ENCODE results near the gene HOXD10.

HOXD10 gene

DNA sequence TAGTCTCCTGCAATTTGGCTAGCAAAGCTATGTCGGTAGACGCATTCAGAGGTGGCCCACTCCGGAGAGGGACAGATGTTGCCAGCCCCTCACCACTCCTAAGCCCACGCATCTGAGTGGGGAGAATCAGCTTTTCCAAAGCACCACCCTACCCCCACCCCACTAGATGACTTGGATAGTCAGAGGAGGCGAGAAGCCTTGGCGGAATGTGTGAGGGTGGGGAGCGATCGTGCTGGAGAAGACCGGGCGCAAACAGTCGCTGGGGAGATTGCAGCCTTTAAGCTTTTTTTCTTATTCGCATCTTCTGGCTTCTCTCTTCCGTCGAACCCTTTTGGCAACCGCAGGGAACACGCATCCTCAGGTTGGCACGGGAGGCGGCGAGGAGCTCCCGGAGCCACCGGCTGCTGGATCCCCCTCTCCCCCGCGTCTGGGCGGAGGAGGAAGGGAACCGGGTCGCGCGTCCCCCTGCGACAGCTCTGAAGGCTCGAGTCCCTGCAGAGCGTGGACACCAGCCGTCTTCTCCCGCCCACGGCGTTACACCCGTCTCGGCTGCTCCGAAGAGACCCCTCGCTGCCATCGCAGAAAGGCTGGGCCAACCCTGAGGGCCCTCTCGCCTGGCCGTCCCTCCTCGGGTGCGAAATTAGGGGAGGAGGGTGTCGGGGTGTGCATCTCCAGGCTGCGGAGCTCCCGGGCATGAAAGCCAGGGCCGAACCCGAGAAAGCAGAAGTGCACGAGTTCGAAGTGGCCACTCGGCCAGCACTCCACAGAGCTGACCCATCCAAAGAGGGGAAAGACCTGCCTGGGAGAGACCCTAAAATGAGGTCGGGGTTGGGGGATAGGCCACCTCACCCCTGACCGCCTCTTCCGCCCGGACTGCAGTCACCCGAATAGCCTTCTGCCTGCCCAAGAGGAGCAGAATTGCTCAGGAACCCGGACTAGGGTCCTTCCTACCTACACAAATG is 45.0 kb upstream of the HOXD10 start:
- Histone ChIP-seq H3K9ac (ENCODE audit: low read length) (no peak overlapping the region), H3K9me3 (ENCODE audit: control insufficient read depth, low read length) (peaks cover 2% of the 10 kb centered on the region), H3K4ac (ENCODE audit: low read depth in 1 of 2, low read length in 2 of 2) (no peak overlapping the region), H3K4me3 (ENCODE audit: insufficient read depth in 1 of 2, low read depth in 1 of 2, low read length in 2 of 2) (no peak overlapping the region), H3K27me3 (ENCODE audit: control insufficient read depth in 1 of 2, insufficient read depth in 1 of 2, low read length in 2 of 2) (peaks cover 100% of the 10 kb centered on the region in 2 experiments), H3K4me1 (ENCODE audit: control insufficient read depth, insufficient read depth, low read depth, low read length) (peaks cover 17% of the 10 kb centered on the region), H4K91ac (ENCODE audit: low read length) (no peak overlapping the region), H2BK12ac (ENCODE audit: low read length in 2 of 2) (no peak overlapping the region), H3K4me2 (ENCODE audit: low read length, poor library complexity, severe bottlenecking) (no peak overlapping the region), H3K18ac (ENCODE audit: low read depth in 1 of 2, low read length in 2 of 2) (no peak overlapping the region), H2BK5ac (ENCODE audit: low read depth, low read length, poor library complexity, severe bottlenecking) (no peak overlapping the region), H2AK5ac (ENCODE audit: low read length, severe bottlenecking) (no peak overlapping the region), H4K8ac (ENCODE audit: low read length) (no peak overlapping the region), H3K27ac (ENCODE audit: low read length, poor library complexity, severe bottlenecking) (no peak overlapping the region), H2AFZ (ENCODE audit: low read depth, low read length) (no peak overlapping the region), H3K23ac (ENCODE audit: low read length in 2 of 2) (no peak overlapping the region), H3K36me3 (ENCODE audit: control insufficient read depth in 1 of 2, insufficient read depth in 2 of 2, low read depth in 1 of 2, low read length in 2 of 2) (no peaks in the 10 kb centered on the region), H2BK15ac (ENCODE audit: low read depth, poor library complexity, severe bottlenecking) (no peak overlapping the region), H3K14ac (ENCODE audit: low read length in 2 of 2) (no peak overlapping the region), H3K79me1 (replicated peaks; ENCODE audit: low read length, poor library complexity, severe bottlenecking) (no peaks in the 10 kb centered on the region), H2BK120ac (ENCODE audit: low read depth, low read length) (no peak overlapping the region)
- WGBS, result 20% methylated on average over 51 of the region's 58 CpGs
- DNase-seq, result no peak

GRCh38 chr2:176072292-176072669 is 44.3 kb upstream of the HOXD10 start:
- no peak overlapping the region for H4K91ac ChIP-seq (ENCODE audit: low read length)
- peaks cover 12% of the 10 kb centered on the region for H3K4me1 ChIP-seq (ENCODE audit: control insufficient read depth, insufficient read depth, low read depth, low read length)
- H3K4me3 ChIP-seq (ENCODE audit: insufficient read depth in 1 of 2, low read depth in 1 of 2, low read length in 2 of 2), result no peak overlapping the region
- no peak overlapping the region for H3K9ac ChIP-seq (ENCODE audit: low read length)
- DNase-seq, result no peak
- no peak overlapping the region for H3K27ac ChIP-seq (ENCODE audit: low read length, poor library complexity, severe bottlenecking)
- H2BK120ac ChIP-seq (ENCODE audit: low read depth, low read length), result no peak overlapping the region
- H2BK15ac ChIP-seq (ENCODE audit: low read depth, poor library complexity, severe bottlenecking), result no peak overlapping the region
- H2BK5ac ChIP-seq (ENCODE audit: low read depth, low read length, poor library complexity, severe bottlenecking), result no peak overlapping the region
- H2AK5ac ChIP-seq (ENCODE audit: low read length, severe bottlenecking), result no peak overlapping the region
- H3K23ac ChIP-seq (ENCODE audit: low read length in 2 of 2), result no peak overlapping the region
- H3K79me1 ChIP-seq (replicated peaks; ENCODE audit: low read length, poor library complexity, severe bottlenecking), result no peaks in the 10 kb centered on the region
- 30% methylated on average over 5 of the region's 5 CpGs for whole genome bisulfite sequencing
- peaks cover 99 to 100% of the 10 kb centered on the region in 2 experiments for H3K27me3 ChIP-seq (ENCODE audit: control insufficient read depth in 1 of 2, insufficient read depth in 1 of 2, low read length in 2 of 2)
- no peak overlapping the region for H3K14ac ChIP-seq (ENCODE audit: low read length in 2 of 2)
- H2AFZ ChIP-seq (ENCODE audit: low read depth, low read length), result no peak overlapping the region
- H3K4me2 ChIP-seq (ENCODE audit: low read length, poor library complexity, severe bottlenecking), result no peak overlapping the region
- no peak overlapping the region for H3K18ac ChIP-seq (ENCODE audit: low read depth in 1 of 2, low read length in 2 of 2)
- no peaks in the 10 kb centered on the region for H3K36me3 ChIP-seq (ENCODE audit: control insufficient read depth in 1 of 2, insufficient read depth in 2 of 2, low read depth in 1 of 2, low read length in 2 of 2)
- H3K9me3 ChIP-seq (ENCODE audit: control insufficient read depth, low read length), result peaks cover 4% of the 10 kb centered on the region
- no peak overlapping the region for H2BK12ac ChIP-seq (ENCODE audit: low read length in 2 of 2)
- H4K8ac ChIP-seq (ENCODE audit: low read length), result no peak overlapping the region
- H3K4ac ChIP-seq (ENCODE audit: low read depth in 1 of 2, low read length in 2 of 2), result no peak overlapping the region

GRCh38 chr2:176072951-176073904 is 43.4 kb upstream of the HOXD10 start:
- Histone ChIP-seq H3K9me3 (ENCODE audit: control insufficient read depth, low read length) (peaks cover 4% of the 10 kb centered on the region), H4K8ac (ENCODE audit: low read length) (no peak overlapping the region), H3K23ac (ENCODE audit: low read length in 2 of 2) (no peak overlapping the region), H2BK5ac (ENCODE audit: low read depth, low read length, poor library complexity, severe bottlenecking) (no peak overlapping the region), H3K79me1 (replicated peaks; ENCODE audit: low read length, poor library complexity, severe bottlenecking) (no peaks in the 10 kb centered on the region), H3K4me1 (ENCODE audit: control insufficient read depth, insufficient read depth, low read depth, low read length) (peaks cover 7% of the 10 kb centered on the region), H3K9ac (ENCODE audit: low read length) (no peak overlapping the region), H3K36me3 (ENCODE audit: control insufficient read depth in 1 of 2, insufficient read depth in 2 of 2, low read depth in 1 of 2, low read length in 2 of 2) (no peaks in the 10 kb centered on the region), H3K18ac (ENCODE audit: low read depth in 1 of 2, low read length in 2 of 2) (no peak overlapping the region), H3K4me3 (ENCODE audit: insufficient read depth in 1 of 2, low read depth in 1 of 2, low read length in 2 of 2) (no peak overlapping the region), H3K4me2 (ENCODE audit: low read length, poor library complexity, severe bottlenecking) (no peak overlapping the region), H3K27me3 (ENCODE audit: control insufficient read depth in 1 of 2, insufficient read depth in 1 of 2, low read length in 2 of 2) (peaks cover 91 to 99% of the 10 kb centered on the region in 2 experiments), H2BK15ac (ENCODE audit: low read depth, poor library complexity, severe bottlenecking) (no peak overlapping the region), H3K4ac (ENCODE audit: low read depth in 1 of 2, low read length in 2 of 2) (no peak overlapping the region), H2BK120ac (ENCODE audit: low read depth, low read length) (no peak overlapping the region), H3K14ac (ENCODE audit: low read length in 2 of 2) (no peak overlapping the region), H2BK12ac (ENCODE audit: low read length in 2 of 2) (no peak overlapping the region), H4K91ac (ENCODE audit: low read length) (no peak overlapping the region), H2AK5ac (ENCODE audit: low read length, severe bottlenecking) (no peak overlapping the region), H3K27ac (ENCODE audit: low read length, poor library complexity, severe bottlenecking) (no peak overlapping the region), H2AFZ (ENCODE audit: low read depth, low read length) (no peak overlapping the region)
- no peak for DNase-seq
- 8% methylated on average over 29 of the region's 29 CpGs for WGBS

All from mesenchymal stem cell (in vitro differentiated cells and primary cell).